Left ventricle myocardium inferior (tissue), 1 donor: ENCODE measurements around the gene FHIT. TPM values are rescaled to one million over a fixed set of nuclear protein-coding genes. Genes with fewer than 3 reads are reported as not detected.
"Not testable (repeated sequence)": the region's sequence is repeated elsewhere in the genome, so short reads cannot be mapped to it uniquely, and the experiment has no call there.

ENCODE experiments used
- DNase-seq: peaks from one replicate; pipeline ENCODE4 v3.0.0-alpha.2; 2020
- H3K27ac ChIP-seq: fragments of 200-600 bp; replicated peaks from 2 replicates; pipeline ENCODE4 v1.8.0; 2021
- H3K27me3 ChIP-seq: fragments of 200-600 bp; 2 replicates; pipeline ENCODE4 v1.8.0; 2021; ENCODE audit warnings: low read depth
- H3K36me3 ChIP-seq: fragments of 200-600 bp; 2 replicates; pipeline ENCODE4 v1.8.0; 2021
- H3K4me1 ChIP-seq: fragments of 200-600 bp; 2 replicates; pipeline ENCODE4 v1.8.0; 2021
- H3K4me3 ChIP-seq: fragments of 200-600 bp; 2 replicates; pipeline ENCODE4 v1.8.0; 2021; ENCODE audit warnings: mild to moderate bottlenecking, moderate library complexity
- H3K9me3 ChIP-seq: fragments of 200-600 bp; replicated peaks from 2 replicates; pipeline ENCODE4 v1.8.0; 2021
- CTCF ChIP-seq: fragments of 200-600 bp; IDR thresholded peaks from 2 replicates; pipeline ENCODE4 v1.8.0; 2021; ENCODE audit warnings: antibody characterized with exemption, mild to moderate bottlenecking, borderline replicate concordance
- intact Hi-C: fragments of 100-400 bp; cut with micrococcal nuclease; formaldehyde crosslinking; loops from one replicate; pipeline ENCODE4 v1.11.0; 2022
- total RNA-seq: library from RNA; stranded (reverse); fragmentation: NEBNext Ultra II Directional; extraction: Animal tissue kit (Norgen Biotek cat#: 25700); gene quantifications from one replicate; pipeline ENCODE4 v1.2.1, GENCODE V29; 2021
- donor health status: DM: no; HTN: yes; CAD: no; lungs with severe emphysema.

Gene FHIT
- total RNA-seq, 1 donor from 2014 or later: 16.0 TPM

GRCh38 chr3:59809016-59809415, 1442.2 kb downstream of the FHIT start:
- Histone ChIP-seq H3K27me3 (no peaks in the 10 kb centered on the region), H3K4me3 (no peak overlapping the region), H3K27ac (no peak overlapping the region), H3K36me3 (no peaks in the 10 kb centered on the region), H3K9me3 (no peaks in the 10 kb centered on the region), H3K4me1 (peaks cover 29% of the 10 kb centered on the region)
- DNase-seq: no peak
- no peak for TF ChIP-seq CTCF
- intact Hi-C loops: no loop called here

- no peak for TF ChIP-seq CTCF
- no peaks in the 10 kb centered on the region for H3K36me3 ChIP-seq
- H3K27me3 ChIP-seq: no peaks in the 10 kb centered on the region
- H3K27ac ChIP-seq: no peak overlapping the region
- H3K4me3 ChIP-seq: no peak overlapping the region
- no peak for DNase-seq
- intact Hi-C loops: no loop called here
- peaks cover 26% of the 10 kb centered on the region for H3K4me1 ChIP-seq
- no peaks in the 10 kb centered on the region for H3K9me3 ChIP-seq
Observed at GRCh38 chr3:59808446-59808845, 1442.8 kb downstream of the FHIT start.

- Histone ChIP-seq H3K36me3 (no peaks in the 10 kb centered on the region), H3K27me3 (no peaks in the 10 kb centered on the region), H3K9me3 (no peaks in the 10 kb centered on the region), H3K27ac (no peak overlapping the region), H3K4me1 (no peaks in the 10 kb centered on the region), H3K4me3 (no peak overlapping the region)
- intact Hi-C loops: no loop called here
- TF ChIP-seq CTCF: no peak
- DNase-seq: no peak
Observed at GRCh38 chr3:59803268-59803667, 1448.0 kb downstream of the FHIT start.

- intact Hi-C loops: not testable (repeated sequence)
Observed at GRCh38 chr3:59802453-59802852, 1448.8 kb downstream of the FHIT start.

GRCh38 chr3:59802045-59802444, 1449.2 kb downstream of the FHIT start:
- Histone ChIP-seq H3K4me3 (no peak overlapping the region), H3K36me3 (no peaks in the 10 kb centered on the region), H3K27me3 (no peaks in the 10 kb centered on the region), H3K4me1 (no peaks in the 10 kb centered on the region), H3K9me3 (no peaks in the 10 kb centered on the region), H3K27ac (no peak overlapping the region)
- TF ChIP-seq CTCF: no peak
- DNase-seq: no peak
- intact Hi-C loops: no loop called here

More at GRCh38 chr3:59802453-59802852, 1448.8 kb downstream of the FHIT start:
- not testable (repeated sequence) for H3K27ac ChIP-seq, H3K9me3 ChIP-seq, H3K4me3 ChIP-seq, H3K36me3 ChIP-seq, H3K4me1 ChIP-seq, DNase-seq, H3K27me3 ChIP-seq

- Histone ChIP-seq H3K36me3 (no peaks in the 10 kb centered on the region), H3K4me1 (no peaks in the 10 kb centered on the region), H3K27me3 (no peaks in the 10 kb centered on the region), H3K4me3 (no peak overlapping the region), H3K9me3 (no peaks in the 10 kb centered on the region), H3K27ac (no peak overlapping the region)
- TF ChIP-seq CTCF: no peak
- DNase-seq: no peak
- intact Hi-C loops: no loop called here
Observed at GRCh38 chr3:59800481-59800880, 1450.8 kb downstream of the FHIT start.
